H9 (cell line): ENCODE measurements around the gene LPCAT1. TPM values are rescaled to one million over a fixed set of nuclear protein-coding genes. Genes with fewer than 3 reads are reported as not detected.

Experiments used
- DNase-seq: peaks from one replicate; pipeline ENCODE4 v3.0.0-alpha.2; 2017
- H2AFZ ChIP-seq: one replicate; pipeline ENCODE4 v1.6.1; 2013; ENCODE audit warnings: mild to moderate bottlenecking, low read length, control low read depth, moderate library complexity
- H2AK5ac ChIP-seq: 2 replicates; pipeline ENCODE4 v1.6.1; 2013; ENCODE audit warnings: low read length, control low read depth, mixed read lengths; ENCODE audit not compliant: insufficient read length
- H2BK120ac ChIP-seq: one replicate; pipeline ENCODE4 v1.6.1; 2013; ENCODE audit warnings: low read depth, mild to moderate bottlenecking, low read length, control low read depth, inconsistent platforms; ENCODE audit not compliant: poor library complexity, severe bottlenecking
- H2BK12ac ChIP-seq: 2 replicates; pipeline ENCODE4 v1.6.1; 2013; ENCODE audit warnings: low read length, control low read depth, mixed read lengths, low read depth; ENCODE audit not compliant: insufficient read length
- H2BK15ac ChIP-seq: 2 replicates; pipeline ENCODE4 v1.6.1; 2013; ENCODE audit warnings: low read depth, low read length, control low read depth
- H2BK20ac ChIP-seq: one replicate; pipeline ENCODE4 v1.6.1; 2013; ENCODE audit warnings: low read depth, mild to moderate bottlenecking, low read length, control low read depth, inconsistent platforms; ENCODE audit not compliant: poor library complexity, severe bottlenecking
- H2BK5ac ChIP-seq: 2 replicates; pipeline ENCODE4 v1.6.1; 2013; ENCODE audit warnings: low read length, control low read depth, mixed read lengths; ENCODE audit not compliant: insufficient read length
- H3K14ac ChIP-seq: 2 replicates; pipeline ENCODE4 v1.6.1; 2013; ENCODE audit warnings: low read length, control low read depth; ENCODE audit not compliant: insufficient read depth
- H3K18ac ChIP-seq: 2 replicates; pipeline ENCODE4 v1.6.1; 2013; ENCODE audit warnings: low read depth, mild to moderate bottlenecking, mixed read lengths, low read length, control low read depth; ENCODE audit not compliant: insufficient read length
- H3K23ac ChIP-seq: 2 replicates; pipeline ENCODE4 v1.6.1; 2013; ENCODE audit warnings: low read length, control low read depth, mixed read lengths, low read depth; ENCODE audit not compliant: insufficient read length
- H3K23me2 ChIP-seq: 2 replicates; pipeline ENCODE4 v1.6.1; 2013; ENCODE audit warnings: low read depth, mild to moderate bottlenecking, mixed read lengths, low read length, control low read depth; ENCODE audit not compliant: insufficient read length, poor library complexity, severe bottlenecking
- H3K27ac ChIP-seq: 2 replicates; pipeline ENCODE4 v1.5.1; 2013; ENCODE audit warnings: low read length, control low read depth, mixed read lengths, low read depth; ENCODE audit not compliant: insufficient read length
- H3K27me3 ChIP-seq: 2 replicates; pipeline ENCODE4 v1.6.1; 2013; ENCODE audit warnings: low read length, control low read depth, inconsistent platforms; ENCODE audit not compliant: insufficient read depth
- H3K4ac ChIP-seq: 2 replicates; pipeline ENCODE4 v1.6.1; 2013; ENCODE audit warnings: low read depth, mild to moderate bottlenecking, control low read depth, inconsistent platforms, low read length, moderate library complexity
- H3K4me1 ChIP-seq: 2 replicates; pipeline ENCODE4 v1.6.1; 2013; ENCODE audit warnings: low read length, control low read depth, inconsistent platforms; ENCODE audit not compliant: insufficient read depth
- H3K4me2 ChIP-seq: 2 replicates; pipeline ENCODE4 v1.6.1; 2013; ENCODE audit warnings: low read length, control low read depth, mixed read lengths; ENCODE audit not compliant: insufficient read length, insufficient read depth
- H3K56ac ChIP-seq: 2 replicates; pipeline ENCODE4 v1.6.1; 2013; ENCODE audit warnings: low read depth, mild to moderate bottlenecking, mixed read lengths, low read length, control low read depth; ENCODE audit not compliant: insufficient read length
- H3K79me1 ChIP-seq: 2 replicates; pipeline ENCODE4 v1.6.1; 2013; ENCODE audit warnings: low read depth, mild to moderate bottlenecking, moderate library complexity, low read length, control low read depth, inconsistent platforms; ENCODE audit not compliant: insufficient read depth, poor library complexity, severe bottlenecking
- H3K79me2 ChIP-seq: 2 replicates; pipeline ENCODE4 v1.6.1; 2013; ENCODE audit warnings: low read length, control low read depth, inconsistent platforms; ENCODE audit not compliant: insufficient read depth
- H3K9ac ChIP-seq: 2 replicates; pipeline ENCODE4 v1.6.1; 2013; ENCODE audit warnings: low read length, control low read depth, mixed read lengths; ENCODE audit not compliant: insufficient read length; ENCODE audit errors: extremely low read depth
- H3K9me3 ChIP-seq: one replicate; pipeline ENCODE4 v1.6.1; 2013; ENCODE audit warnings: low read depth, low read length, inconsistent platforms; ENCODE audit not compliant: control insufficient read depth
- H3T11ph ChIP-seq: one replicate; pipeline ENCODE4 v1.6.1; 2013; ENCODE audit warnings: mild to moderate bottlenecking, low read length, control low read depth, inconsistent platforms
- H4K20me1 ChIP-seq: one replicate; pipeline ENCODE4 v1.6.1; 2013; ENCODE audit not compliant: control insufficient read depth, insufficient read length, insufficient read depth
- H4K5ac ChIP-seq: 2 replicates; pipeline ENCODE4 v1.6.1; 2013; ENCODE audit warnings: low read depth, mild to moderate bottlenecking, mixed read lengths, low read length, control low read depth; ENCODE audit not compliant: insufficient read length
- H4K8ac ChIP-seq: replicated peaks from 2 replicates; pipeline ENCODE4 v1.6.1; 2013; ENCODE audit warnings: low read length, control low read depth, mixed read lengths, low read depth; ENCODE audit not compliant: insufficient read length
- H4K91ac ChIP-seq: 2 replicates; pipeline ENCODE4 v1.6.1; 2013; ENCODE audit warnings: low read depth, mild to moderate bottlenecking, moderate library complexity, mixed read lengths, low read length, control low read depth; ENCODE audit not compliant: insufficient read length
- H3K27ac Mint-ChIP-seq, 3 experiments: 2 replicates in 2 of 3; 3 replicates in 1 of 3; pipeline ENCODE4 v1.8.0; 2020 to 2021; ENCODE audit warnings: mixed read lengths in 3 of 3, mild to moderate bottlenecking in 1 of 3, moderate library complexity in 1 of 3
- H3K27me3 Mint-ChIP-seq: 2 replicates; pipeline ENCODE4 v1.8.0; 2021; ENCODE audit warnings: low read depth, mild to moderate bottlenecking, moderate library complexity, mixed read lengths
- H3K36me3 Mint-ChIP-seq, 3 experiments: 2 replicates in 2 of 3; 3 replicates in 1 of 3; pipeline ENCODE4 v1.8.0; 2020 to 2021; ENCODE audit warnings: low read depth in 3 of 3, mixed read lengths in 3 of 3; ENCODE audit not compliant: insufficient read depth in 1 of 3
- H3K4me1 Mint-ChIP-seq, 2 experiments: 2 replicates each; pipeline ENCODE4 v1.8.0; 2020; ENCODE audit warnings: mixed read lengths in 2 of 2
- H3K4me3 Mint-ChIP-seq, 2 experiments: 2 replicates in 1 of 2; 3 replicates in 1 of 2; pipeline ENCODE4 v1.8.0; 2020 to 2021; ENCODE audit warnings: mild to moderate bottlenecking in 2 of 2, mixed read lengths in 2 of 2, moderate library complexity in 1 of 2
- H3K9me3 Mint-ChIP-seq, 2 experiments: 2 replicates in 1 of 2; 3 replicates in 1 of 2; pipeline ENCODE4 v1.8.0; 2020; ENCODE audit warnings: mild to moderate bottlenecking in 2 of 2, mixed read lengths in 2 of 2, moderate library complexity in 1 of 2
- WGBS: extraction: QIAGEN DNeasy Blood & Tissue Kit; methylation state at CpG from one replicate; pipeline ENCODE4 v1.1.7; 2013; ENCODE audit warnings: missing lambda C conversion rate, low lambda C conversion rate, mixed read lengths; ENCODE audit not compliant: insufficient read length; ENCODE audit errors: extremely low coverage; 5-methylcytosine and 5-hydroxymethylcytosine counted together
- total RNA-seq: library from RNA; stranded (reverse); gene quantifications from 2 replicates; pipeline ENCODE4 v1.2.1, GENCODE V29; 2021
- TF ChIP-seq, protein P1 (sequence below): fragments of 200-600 bp; sonication (generic); conservative IDR thresholded peaks from 3 replicates; pipeline ENCODE4 v1.8.0; 2021; ENCODE audit warnings: antibody characterized with exemption, mild to moderate bottlenecking

LPCAT1 gene
- total RNA-seq, 1 experiment from 2014 or later: 231 TPM

DNA sequence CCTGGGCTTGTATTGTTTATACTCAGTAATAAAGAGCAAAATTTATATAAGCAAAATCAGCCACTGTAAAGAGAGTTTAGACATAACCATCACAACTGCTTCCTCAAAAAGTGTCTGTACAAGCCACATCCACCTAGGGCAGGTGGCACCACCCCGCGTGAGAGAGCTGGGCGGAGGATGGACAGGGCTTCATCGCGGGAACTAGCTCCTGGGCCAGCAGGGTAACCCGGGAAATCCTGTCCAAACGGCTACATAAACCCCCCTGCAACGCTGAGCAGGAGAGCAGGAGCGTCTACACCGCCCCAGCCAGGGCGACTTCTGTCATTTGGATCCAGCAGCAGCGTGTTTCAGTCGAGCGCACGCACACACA lies 79.8 kb downstream of the LPCAT1 start:
- peaks cover 92% of the 10 kb centered on the region for H3K27me3 Mint-ChIP-seq
- Histone ChIP-seq H4K8ac (no peak overlapping the region), H3K27ac (no peak overlapping the region), H3K79me1 (no peaks in the 10 kb centered on the region), H3K18ac (no peak overlapping the region), H3K27me3 (peaks cover 38% of the 10 kb centered on the region), H3K4me2 (no peak overlapping the region), H3K14ac (no peak overlapping the region), H3K23me2 (peaks cover 12% of the 10 kb centered on the region), H3K4ac (no peak overlapping the region), H3K9ac (no peak overlapping the region), H2BK5ac (no peak overlapping the region), H3K9me3 (no peaks in the 10 kb centered on the region), H4K91ac (no peak overlapping the region), H2AK5ac (no peak overlapping the region), H3K56ac (no peak overlapping the region), H3T11ph (no peak overlapping the region), H2BK12ac (no peak overlapping the region), H2BK120ac (no peak overlapping the region), H2BK20ac (no peak overlapping the region), H4K20me1 (no peaks in the 10 kb centered on the region), H4K5ac (no peak overlapping the region), H3K23ac (no peak overlapping the region), H2AFZ (no peak overlapping the region), H3K4me1 (no peaks in the 10 kb centered on the region), H3K79me2 (no peaks in the 10 kb centered on the region), H2BK15ac (no peak overlapping the region)
- no peak overlapping the region for H3K27ac Mint-ChIP-seq
- peaks cover 3 to 4% of the 10 kb centered on the region in 2 experiments; a peak in 4 of 5 replicates for H3K9me3 Mint-ChIP-seq
- no CpG with 5 or more reads among the region's 15 CpGs for WGBS
- DNase-seq: no peak
- no peaks in the 10 kb centered on the region; a peak in 2 of 7 replicates for H3K36me3 Mint-ChIP-seq
- TF ChIP-seq, protein P1, sequence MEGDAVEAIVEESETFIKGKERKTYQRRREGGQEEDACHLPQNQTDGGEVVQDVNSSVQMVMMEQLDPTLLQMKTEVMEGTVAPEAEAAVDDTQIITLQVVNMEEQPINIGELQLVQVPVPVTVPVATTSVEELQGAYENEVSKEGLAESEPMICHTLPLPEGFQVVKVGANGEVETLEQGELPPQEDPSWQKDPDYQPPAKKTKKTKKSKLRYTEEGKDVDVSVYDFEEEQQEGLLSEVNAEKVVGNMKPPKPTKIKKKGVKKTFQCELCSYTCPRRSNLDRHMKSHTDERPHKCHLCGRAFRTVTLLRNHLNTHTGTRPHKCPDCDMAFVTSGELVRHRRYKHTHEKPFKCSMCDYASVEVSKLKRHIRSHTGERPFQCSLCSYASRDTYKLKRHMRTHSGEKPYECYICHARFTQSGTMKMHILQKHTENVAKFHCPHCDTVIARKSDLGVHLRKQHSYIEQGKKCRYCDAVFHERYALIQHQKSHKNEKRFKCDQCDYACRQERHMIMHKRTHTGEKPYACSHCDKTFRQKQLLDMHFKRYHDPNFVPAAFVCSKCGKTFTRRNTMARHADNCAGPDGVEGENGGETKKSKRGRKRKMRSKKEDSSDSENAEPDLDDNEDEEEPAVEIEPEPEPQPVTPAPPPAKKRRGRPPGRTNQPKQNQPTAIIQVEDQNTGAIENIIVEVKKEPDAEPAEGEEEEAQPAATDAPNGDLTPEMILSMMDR: no peak
- H3K4me3 Mint-ChIP-seq: peak overlapping the region; percentile 24 to 82; a peak in 4 of 5 replicates
- H3K4me1 Mint-ChIP-seq: peaks cover 2 to 6% of the 10 kb centered on the region in 2 experiments; a peak in 2 of 4 replicates
